Thyroid gland (tissue), 4 donors: ENCODE data around the gene GARNL3. TPM values are rescaled to one million over a fixed set of nuclear protein-coding genes. Genes with fewer than 3 reads are reported as not detected.
A peak's percentile ranks its signal among the peaks of the same experiment; 100 is the strongest.

Source experiments
- DNase-seq, 2 donors: peaks; one replicate each; pipeline ENCODE4 v3.0.0-alpha.2; 2019
- H3K27ac ChIP-seq, 3 donors: fragments of 200-600 bp; sonication (generic); 1 replicate in 2 of 3; 2 replicates in 1 of 3; pipeline ENCODE4 v1.5.1; 2016 to 2019; ENCODE audit warnings: mild to moderate bottlenecking in 1 of 3, moderate library complexity in 1 of 3
- H3K27me3 ChIP-seq: fragments of 200-600 bp; sonication (generic); one replicate; pipeline ENCODE4 v1.5.1; 2019
- H3K36me3 ChIP-seq, 2 donors: fragments of 200-600 bp; sonication (generic); one replicate each; pipeline ENCODE4 v1.5.1; 2016 to 2019
- H3K4me1 ChIP-seq, 2 donors: fragments of 200-600 bp; sonication (generic); one replicate each; pipeline ENCODE4 v1.5.1; 2017 to 2019
- H3K4me3 ChIP-seq, 3 donors: fragments of 200-600 bp; sonication (generic); replicated peaks in 1 of 3; 1 replicate in 2 of 3; 2 replicates in 1 of 3; pipeline ENCODE4 v1.5.1; 2016; ENCODE audit warnings: mild to moderate bottlenecking in 1 of 3
- H3K9me3 ChIP-seq: fragments of 200-600 bp; sonication (generic); one replicate; pipeline ENCODE4 v1.5.1; 2017
- POLR2A ChIP-seq, 2 donors: fragments of 450-650 bp; IDR thresholded peaks; one replicate each; pipeline ENCODE4 v1.6.1; 2017; ENCODE audit warnings: antibody characterized with exemption in 2 of 2, mild to moderate bottlenecking in 2 of 2, moderate library complexity in 1 of 2
- WGBS, 2 donors: methylation state at CpG; one replicate each; pipeline ENCODE4 v1.1.5; 2017; 5-methylcytosine and 5-hydroxymethylcytosine counted together
- intact Hi-C: fragments of 100-400 bp; cut with DNase I; formaldehyde crosslinking; loops from one replicate; pipeline ENCODE4 v1.15.1; 2023
- total RNA-seq, 4 donors: library from RNA; depleted of rRNA; stranded (reverse); fragments of >200 nt; gene quantifications; one replicate each; pipeline ENCODE4 v1.2.3, GENCODE V29; 2016
- TF ChIP-seq, protein P1 (sequence below), 6 experiments: fragments of 200-600 bp in 3 of 6; fragments of 450-650 bp in 3 of 6; sonication (generic) in 3 of 6; IDR thresholded peaks; one replicate each; pipeline ENCODE4 v1.5.1; 2016 to 2019; ENCODE audit warnings: antibody characterized with exemption in 6 of 6, mild to moderate bottlenecking in 2 of 6, inconsistent platforms in 1 of 6, moderate library complexity in 1 of 6

GARNL3 gene
- total RNA-seq, 4 donors from 2014 or later, result 14.6 to 49.1 (median 20.1) TPM

- TF ChIP-seq, protein P1, sequence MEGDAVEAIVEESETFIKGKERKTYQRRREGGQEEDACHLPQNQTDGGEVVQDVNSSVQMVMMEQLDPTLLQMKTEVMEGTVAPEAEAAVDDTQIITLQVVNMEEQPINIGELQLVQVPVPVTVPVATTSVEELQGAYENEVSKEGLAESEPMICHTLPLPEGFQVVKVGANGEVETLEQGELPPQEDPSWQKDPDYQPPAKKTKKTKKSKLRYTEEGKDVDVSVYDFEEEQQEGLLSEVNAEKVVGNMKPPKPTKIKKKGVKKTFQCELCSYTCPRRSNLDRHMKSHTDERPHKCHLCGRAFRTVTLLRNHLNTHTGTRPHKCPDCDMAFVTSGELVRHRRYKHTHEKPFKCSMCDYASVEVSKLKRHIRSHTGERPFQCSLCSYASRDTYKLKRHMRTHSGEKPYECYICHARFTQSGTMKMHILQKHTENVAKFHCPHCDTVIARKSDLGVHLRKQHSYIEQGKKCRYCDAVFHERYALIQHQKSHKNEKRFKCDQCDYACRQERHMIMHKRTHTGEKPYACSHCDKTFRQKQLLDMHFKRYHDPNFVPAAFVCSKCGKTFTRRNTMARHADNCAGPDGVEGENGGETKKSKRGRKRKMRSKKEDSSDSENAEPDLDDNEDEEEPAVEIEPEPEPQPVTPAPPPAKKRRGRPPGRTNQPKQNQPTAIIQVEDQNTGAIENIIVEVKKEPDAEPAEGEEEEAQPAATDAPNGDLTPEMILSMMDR (IDR thresholded peaks at IDR 0.05), result peak in 4 of 6 experiments; percentile 13 to 42 (median 26)
- TF ChIP-seq POLR2A (IDR thresholded peaks at IDR 0.05), result no peak
- H3K27me3 ChIP-seq, result no peaks in the 10 kb centered on the region
- H3K4me1 ChIP-seq, result peaks cover 20 to 29% of the 10 kb centered on the region in 2 donors
- peak overlapping the region; percentile 23 to 84 (median 69) for H3K27ac ChIP-seq
- H3K4me3 ChIP-seq, result no peak overlapping the region
- DNase-seq, result peak; percentile 53 to 54
- H3K9me3 ChIP-seq, result no peaks in the 10 kb centered on the region
- WGBS, 2 donors, result 44 to 47% methylated on average over 2 of the region's 2 CpGs
- intact Hi-C loops, result no loop called here
- H3K36me3 ChIP-seq, result no peaks in the 10 kb centered on the region
Measured at GRCh38 chr9:127360829-127361228, 96.3 kb downstream of the GARNL3 start.

DNA sequence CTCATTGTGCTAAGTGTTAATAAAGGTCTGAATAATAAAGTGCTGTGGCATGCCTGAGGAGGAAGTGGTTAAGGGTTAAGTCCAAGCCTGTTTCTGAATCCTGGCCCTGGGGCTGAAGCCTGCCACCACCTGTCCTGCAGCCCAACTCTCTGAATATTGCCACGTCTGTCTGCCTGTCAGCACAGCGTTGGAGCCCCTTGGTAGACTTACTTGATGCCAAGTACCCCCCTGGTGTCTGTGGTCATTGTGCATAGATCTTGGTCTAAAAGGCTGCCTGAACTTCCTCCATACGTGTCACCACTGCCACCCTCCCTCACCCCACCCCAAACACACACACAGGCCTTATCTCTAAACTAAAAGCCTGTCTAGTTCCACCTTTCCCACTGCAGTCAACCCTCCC lies 97.0 kb downstream of the GARNL3 start:
- intact Hi-C loops, result no loop called here

DNA sequence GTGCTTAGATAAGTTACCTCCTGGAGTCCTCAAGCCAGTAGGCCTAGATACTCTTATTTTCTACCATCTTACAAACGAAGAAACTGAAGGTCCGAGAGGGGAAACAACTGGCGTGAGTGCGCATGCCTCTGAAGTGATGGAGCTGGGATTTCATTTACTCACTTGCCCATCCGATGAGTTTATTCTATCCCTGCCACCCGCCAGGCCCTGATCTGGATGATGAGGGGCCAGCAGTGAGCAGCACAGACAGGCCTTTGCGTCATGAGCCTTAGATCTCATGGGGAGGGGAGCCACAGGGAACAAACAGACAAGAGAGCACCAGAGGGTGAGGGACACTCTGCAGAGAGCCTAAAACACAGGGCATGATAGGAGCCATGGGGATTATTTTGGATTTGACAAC lies 98.3 kb downstream of the GARNL3 start:
- Histone ChIP-seq H3K27me3 (no peaks in the 10 kb centered on the region), H3K9me3 (no peaks in the 10 kb centered on the region), H3K4me3 (no peak overlapping the region), H3K36me3 (no peaks in the 10 kb centered on the region), H3K4me1 (peaks cover 20 to 29% of the 10 kb centered on the region in 2 donors), H3K27ac (no peak overlapping the region)
- intact Hi-C loops, result no loop called here
- no peak for TF ChIP-seq POLR2A (IDR thresholded peaks at IDR 0.05)
- TF ChIP-seq, protein P1 (IDR thresholded peaks at IDR 0.05), result no peak
- no peak for DNase-seq
- 92 to 97% methylated on average over 7 of the region's 7 CpGs for WGBS, 2 donors

More for the DNA sequence above, 97.0 kb downstream of the GARNL3 start:
- TF ChIP-seq POLR2A (IDR thresholded peaks at IDR 0.05), result no peak
- TF ChIP-seq, protein P1 (IDR thresholded peaks at IDR 0.05), result no peak
- H3K4me3 ChIP-seq, result no peak overlapping the region
- H3K4me1 ChIP-seq, result peaks cover 20 to 29% of the 10 kb centered on the region in 2 donors
- H3K36me3 ChIP-seq, result no peaks in the 10 kb centered on the region
- no peaks in the 10 kb centered on the region for H3K27me3 ChIP-seq
- DNase-seq, result no peak
- WGBS, 2 donors, result 77 to 89% methylated on average over 3 of the region's 3 CpGs
- no peaks in the 10 kb centered on the region for H3K9me3 ChIP-seq
- peak overlapping the region in 2 of 3 donors; percentile 23 to 84 for H3K27ac ChIP-seq

DNA sequence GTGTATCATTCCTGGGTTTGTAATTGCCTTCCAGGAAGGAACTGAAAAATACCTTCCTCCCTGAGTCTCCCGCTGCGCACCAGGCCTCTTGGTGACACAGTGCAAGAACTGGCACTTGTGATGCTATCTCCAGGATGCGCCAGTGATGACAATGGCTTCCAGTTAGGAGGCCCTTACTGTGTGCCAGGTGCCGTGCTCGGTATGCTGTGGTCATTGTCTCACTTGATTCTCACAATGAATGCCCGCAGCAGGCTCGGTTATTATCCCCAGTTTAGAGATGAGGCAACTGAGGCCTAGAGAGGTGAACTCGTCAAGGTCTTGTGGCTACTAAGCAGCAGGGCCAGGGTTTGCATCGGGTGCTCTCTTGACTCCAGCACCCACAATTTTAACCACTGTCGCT lies 100.9 kb downstream of the GARNL3 start:
- intact Hi-C loops, result no loop called here
- Histone ChIP-seq H3K4me1 (peaks cover 11% of the 10 kb centered on the region in 2 donors), H3K4me3 (no peak overlapping the region), H3K27me3 (no peaks in the 10 kb centered on the region), H3K9me3 (no peaks in the 10 kb centered on the region), H3K27ac (no peak overlapping the region), H3K36me3 (no peaks in the 10 kb centered on the region)
- no peak for DNase-seq
- 92 to 94% methylated on average over 8 to 10 of the region's 10 CpGs for WGBS, 2 donors
- TF ChIP-seq POLR2A (IDR thresholded peaks at IDR 0.05), result no peak
- TF ChIP-seq, protein P1 (IDR thresholded peaks at IDR 0.05), result no peak

GRCh38 chr9:127366594-127366993 lies 102.0 kb downstream of the GARNL3 start:
- Histone ChIP-seq H3K4me3 (no peak overlapping the region), H3K9me3 (no peaks in the 10 kb centered on the region), H3K36me3 (no peaks in the 10 kb centered on the region), H3K4me1 (no peaks in the 10 kb centered on the region), H3K27me3 (no peaks in the 10 kb centered on the region), H3K27ac (no peak overlapping the region)
- WGBS, 2 donors, result 93 to 94% methylated on average over 7 of the region's 7 CpGs
- intact Hi-C loops, result no loop called here
- no peak for DNase-seq
- TF ChIP-seq, protein P1 (IDR thresholded peaks at IDR 0.05), result no peak
- no peak for TF ChIP-seq POLR2A (IDR thresholded peaks at IDR 0.05)
